ENCODE data around the gene PEDS1.
"Not testable (repeated sequence)": the region's sequence is repeated elsewhere in the genome, so short reads cannot be mapped to it uniquely, and the experiment has no call there.

PEDS1 gene

DNA sequence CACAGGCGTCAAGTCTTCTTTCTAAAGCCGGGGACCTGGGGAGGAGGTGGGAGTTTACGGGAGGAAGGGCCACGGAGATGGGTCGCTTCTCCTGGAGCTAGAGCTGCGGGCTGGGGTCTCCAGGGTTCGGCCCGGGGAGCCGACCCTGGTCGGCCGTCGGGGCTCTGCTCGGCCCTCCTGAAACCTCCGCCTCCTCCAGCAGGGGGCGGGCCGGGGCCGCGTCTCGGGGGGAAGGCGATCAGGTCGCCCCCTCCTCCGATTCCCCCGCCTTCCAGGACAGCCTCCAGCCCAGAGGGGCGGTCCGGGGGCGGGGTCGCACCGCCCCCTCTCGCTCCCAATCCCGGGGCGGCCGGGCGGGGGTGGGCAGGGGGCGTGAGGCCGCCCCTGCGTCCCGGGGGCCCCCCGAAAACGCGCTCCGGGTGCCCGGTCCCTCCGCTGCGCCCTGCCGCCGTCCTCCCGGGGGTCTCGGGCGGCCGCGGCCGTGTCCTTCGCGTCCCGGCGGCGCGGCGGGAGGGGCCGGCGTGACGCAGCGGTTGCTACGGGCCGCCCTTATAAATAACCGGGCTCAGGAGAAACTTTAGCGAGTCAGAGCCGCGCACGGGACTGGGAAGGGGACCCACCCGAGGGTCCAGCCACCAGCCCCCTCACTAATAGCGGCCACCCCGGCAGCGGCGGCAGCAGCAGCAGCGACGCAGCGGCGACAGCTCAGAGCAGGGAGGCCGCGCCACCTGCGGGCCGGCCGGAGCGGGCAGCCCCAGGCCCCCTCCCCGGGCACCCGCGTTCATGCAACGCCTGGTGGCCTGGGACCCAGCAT, 36.9 kb upstream of the PEDS1 start, which contains the start of gene CEBPB:
TSS of gene CEBPB (plus strand) at position 580 of the 814 bp plus-strand sequence. CDS start at position 784, 204 bp downstream.
- peak; percentile 91 for DNase-seq (ENCODE audit: low read depth, low spot score)

DNA sequence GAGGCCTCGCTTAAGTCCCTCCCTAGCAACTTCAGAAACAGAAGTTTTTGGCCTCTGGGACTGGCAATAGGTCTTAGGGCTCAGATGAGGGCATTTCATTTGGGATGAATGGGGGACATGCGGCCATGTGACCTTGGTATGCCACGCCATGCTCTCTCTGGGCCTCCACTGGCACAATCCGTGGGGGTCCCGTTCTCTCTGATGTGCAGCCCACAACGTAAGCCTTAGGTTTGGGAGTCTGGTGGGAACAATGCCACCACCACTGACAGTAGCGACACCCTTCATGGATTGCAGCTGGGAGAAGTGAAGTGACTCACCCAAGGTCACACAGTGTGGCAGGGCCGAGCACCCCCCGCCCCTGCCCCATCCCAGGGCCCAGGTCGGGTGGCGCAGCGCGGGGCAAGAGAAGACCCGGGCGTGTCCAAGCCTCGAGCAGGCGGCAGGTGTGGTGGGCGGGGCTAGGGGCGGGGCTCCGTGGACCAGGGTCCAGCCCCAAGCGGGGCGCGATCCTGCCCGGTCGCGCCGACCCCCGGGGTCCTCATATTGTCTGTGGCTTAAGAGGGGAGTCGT, 36.2 kb upstream of the PEDS1 start:
- no peak for DNase-seq (ENCODE audit: low read depth, low spot score)

- no peak for DNase-seq (ENCODE audit: low read depth, low spot score)
Observed at GRCh38 chr20:50188879-50189680, 35.6 kb upstream of the PEDS1 start.

- no peak for DNase-seq (ENCODE audit: low read depth, low spot score)
Observed at GRCh38 chr20:50188287-50188688, 34.8 kb upstream of the PEDS1 start.

- DNase-seq (ENCODE audit: low read depth, low spot score) = no peak
Observed at GRCh38 chr20:50187403-50188051, 34.0 kb upstream of the PEDS1 start.

GRCh38 chr20:50186987-50187402, 33.5 kb upstream of the PEDS1 start:
- no peak for DNase-seq (ENCODE audit: low read depth, low spot score)

DNA sequence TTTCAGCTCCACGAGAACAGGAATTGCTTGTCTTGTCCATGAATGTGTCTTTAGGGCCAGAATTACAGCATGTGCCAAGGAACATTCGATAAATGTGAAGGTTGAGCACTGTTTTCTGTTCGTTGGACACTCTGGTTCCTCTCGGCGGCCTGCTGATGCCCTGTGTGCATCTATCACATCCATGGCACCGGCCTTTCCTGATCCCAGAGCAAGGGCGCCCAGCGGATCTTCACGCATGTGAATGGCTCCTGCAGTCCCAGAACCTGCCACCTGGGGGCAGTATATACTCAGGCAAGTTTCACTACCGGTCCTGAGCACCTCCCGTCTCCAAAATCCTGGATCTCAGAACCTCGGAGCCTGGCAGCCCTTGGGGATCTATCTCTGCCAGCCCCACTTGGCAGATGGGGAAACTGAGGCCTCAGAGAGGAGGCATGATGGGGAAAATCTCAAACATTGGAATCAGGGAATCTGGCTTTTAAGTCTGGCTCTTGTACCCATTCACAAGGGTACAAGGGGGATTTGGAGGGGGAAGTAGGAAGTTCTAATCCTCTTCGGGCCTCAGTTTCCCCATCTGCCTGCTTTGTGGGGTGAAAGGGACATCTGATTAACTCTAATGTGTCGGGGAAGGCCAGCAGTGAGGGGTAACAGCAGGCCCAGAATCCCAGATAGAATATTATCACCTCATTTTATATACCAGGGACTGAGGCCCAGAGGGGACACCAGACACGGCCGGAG, 32.8 kb upstream of the PEDS1 start:
- DNase-seq (ENCODE audit: low read depth, low spot score) = peak; percentile 90

GRCh38 chr20:50185426-50185825, 31.9 kb upstream of the PEDS1 start:
- no peak for DNase-seq (ENCODE audit: low read depth, low spot score)

DNA sequence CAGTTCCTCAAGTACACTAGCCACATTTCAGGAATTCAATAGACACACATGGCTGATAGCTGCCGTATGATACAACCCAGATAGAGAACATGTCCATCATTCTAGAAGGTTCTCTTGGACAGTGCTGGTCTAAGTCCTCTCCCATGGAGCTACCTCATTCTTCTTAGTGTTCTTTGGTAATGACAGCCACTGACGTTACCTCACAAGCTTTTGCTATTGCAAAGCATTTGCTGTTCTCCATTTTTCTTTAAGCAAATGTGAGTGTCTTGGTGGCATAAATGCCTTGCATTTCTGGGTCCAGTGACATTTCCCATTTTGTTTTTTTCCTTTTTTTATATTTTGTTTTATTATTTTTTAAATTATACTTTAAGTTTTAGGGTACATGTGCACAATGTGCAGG, 28.8 kb upstream of the PEDS1 start:
- no peak for DNase-seq (ENCODE audit: low read depth, low spot score)

- DNase-seq (ENCODE audit: low read depth, low spot score) = no peak
Observed at GRCh38 chr20:50181344-50181743, 27.8 kb upstream of the PEDS1 start.

DNA sequence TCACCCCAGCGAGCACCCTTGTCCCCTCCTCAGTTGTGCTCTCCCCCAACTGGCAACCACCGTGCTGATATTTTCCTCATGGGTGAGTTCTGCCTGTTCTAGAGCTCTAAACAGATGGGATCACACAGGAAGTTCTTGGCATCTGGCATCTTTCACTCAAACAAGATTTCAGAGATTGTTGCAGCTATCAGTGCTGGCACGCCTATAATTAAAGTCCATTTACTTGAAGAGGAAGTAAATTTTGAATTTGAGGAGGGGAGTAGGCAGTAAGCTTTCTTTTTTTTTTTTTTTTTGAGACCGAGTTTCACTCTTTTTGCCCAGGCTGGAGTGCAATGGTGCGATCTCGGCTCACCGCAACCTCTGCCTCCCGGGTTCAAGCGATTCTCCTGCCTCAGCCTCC, 25.1 kb upstream of the PEDS1 start:
- not testable (repeated sequence) for DNase-seq (ENCODE audit: low read depth, low spot score)

DNA sequence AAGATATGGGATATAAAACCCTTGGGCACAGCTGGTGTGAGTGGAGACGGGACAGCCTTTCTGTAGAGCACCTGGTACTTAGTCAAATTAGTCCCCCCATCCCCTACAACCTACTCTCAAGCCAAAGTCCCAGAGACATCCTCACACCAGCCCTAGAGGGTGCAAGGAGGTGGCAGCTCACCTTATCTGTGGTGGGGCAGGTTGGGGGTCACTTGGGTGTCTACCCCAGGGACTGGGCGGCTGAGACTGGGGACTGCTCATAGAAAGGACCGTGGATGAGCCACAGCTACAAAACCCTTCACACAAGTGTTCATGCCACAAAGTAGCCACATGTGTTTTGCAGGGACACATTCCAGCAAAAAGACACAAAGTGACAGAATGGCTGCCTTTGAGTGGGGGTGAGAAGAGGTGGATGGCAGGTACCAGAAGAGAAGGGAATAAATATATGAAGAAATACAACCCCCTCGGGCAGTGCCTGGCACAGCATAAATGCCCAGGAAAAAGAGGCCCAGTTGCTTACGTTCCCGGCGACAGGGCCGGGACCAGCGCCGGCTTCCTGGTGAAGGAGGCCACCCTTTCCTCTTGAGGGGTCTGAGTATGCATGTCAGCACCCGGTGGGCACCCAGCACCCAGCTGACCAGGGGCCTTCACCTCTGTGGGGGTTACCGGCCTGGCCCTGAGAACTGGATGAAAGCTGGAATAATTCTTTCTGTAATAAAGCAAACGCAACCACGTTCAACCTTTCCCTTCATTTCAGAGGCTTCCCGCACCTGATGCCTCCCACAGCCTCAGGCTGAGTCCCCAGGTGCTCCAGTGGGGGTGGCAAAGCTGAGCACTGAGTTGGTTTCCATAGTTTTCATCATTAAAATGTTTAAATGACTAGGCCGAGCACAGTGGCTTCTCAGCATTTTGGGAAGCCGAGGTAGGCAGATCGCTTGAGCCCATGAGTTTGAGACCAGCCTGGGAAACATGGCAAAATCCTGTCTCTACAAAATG, 22.7 kb upstream of the PEDS1 start:
- no peak for DNase-seq (ENCODE audit: low read depth, low spot score)

DNA sequence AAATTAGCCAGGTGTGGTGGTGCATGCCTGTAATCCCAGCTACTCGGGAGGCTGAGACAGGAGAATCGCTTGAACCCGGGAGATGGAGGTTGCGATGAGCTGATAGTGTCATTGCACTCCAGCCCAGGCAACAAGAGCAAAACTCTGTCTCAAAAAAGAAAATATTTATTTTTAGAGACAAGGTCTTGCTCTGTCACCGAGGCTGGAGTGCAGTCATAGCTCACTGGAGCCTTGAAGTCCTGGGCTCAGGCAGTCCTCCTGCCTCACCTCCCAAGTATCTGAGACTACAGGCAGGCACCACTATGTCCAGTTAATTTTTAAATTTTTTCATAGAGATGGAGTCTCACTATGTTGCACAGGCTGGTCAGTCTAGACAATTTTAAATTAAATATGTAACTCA, 20.9 kb upstream of the PEDS1 start:
- no peak for DNase-seq (ENCODE audit: low read depth, low spot score)

DNA sequence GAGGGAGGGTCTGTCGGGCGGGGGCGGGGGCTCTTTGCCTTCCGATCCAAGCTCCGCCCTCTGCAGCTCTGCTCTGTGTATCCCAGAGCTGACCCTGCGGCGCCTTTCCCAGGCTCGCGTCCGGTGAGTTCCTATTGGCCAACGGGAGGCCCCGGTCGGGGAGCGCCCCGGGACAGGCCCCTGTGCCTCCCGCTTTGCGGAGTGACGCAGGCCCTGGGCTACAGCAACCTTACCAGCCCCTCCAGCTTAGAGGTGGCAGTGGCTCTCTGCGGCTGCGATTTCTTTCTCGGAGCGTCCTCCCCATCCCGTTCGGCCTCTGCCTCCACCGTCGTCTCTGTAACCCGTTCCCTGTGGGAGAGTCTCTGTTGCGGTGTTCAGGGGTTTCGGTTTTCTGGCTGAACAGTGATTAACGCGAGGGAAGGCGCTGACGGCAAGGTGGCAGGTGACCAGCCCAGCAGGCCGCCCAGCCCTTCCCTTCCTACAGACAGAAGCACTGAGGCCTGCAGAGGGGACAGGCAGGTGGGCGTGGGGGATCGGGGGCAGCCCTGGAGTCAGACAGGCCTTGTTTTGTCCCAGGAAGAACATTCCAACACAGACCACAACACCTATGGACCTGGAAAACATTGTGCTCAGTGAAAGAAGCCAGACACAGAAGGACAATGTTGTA, 19.0 kb upstream of the PEDS1 start:
- DNase-seq (ENCODE audit: low read depth, low spot score) = peak; percentile 98

DNA sequence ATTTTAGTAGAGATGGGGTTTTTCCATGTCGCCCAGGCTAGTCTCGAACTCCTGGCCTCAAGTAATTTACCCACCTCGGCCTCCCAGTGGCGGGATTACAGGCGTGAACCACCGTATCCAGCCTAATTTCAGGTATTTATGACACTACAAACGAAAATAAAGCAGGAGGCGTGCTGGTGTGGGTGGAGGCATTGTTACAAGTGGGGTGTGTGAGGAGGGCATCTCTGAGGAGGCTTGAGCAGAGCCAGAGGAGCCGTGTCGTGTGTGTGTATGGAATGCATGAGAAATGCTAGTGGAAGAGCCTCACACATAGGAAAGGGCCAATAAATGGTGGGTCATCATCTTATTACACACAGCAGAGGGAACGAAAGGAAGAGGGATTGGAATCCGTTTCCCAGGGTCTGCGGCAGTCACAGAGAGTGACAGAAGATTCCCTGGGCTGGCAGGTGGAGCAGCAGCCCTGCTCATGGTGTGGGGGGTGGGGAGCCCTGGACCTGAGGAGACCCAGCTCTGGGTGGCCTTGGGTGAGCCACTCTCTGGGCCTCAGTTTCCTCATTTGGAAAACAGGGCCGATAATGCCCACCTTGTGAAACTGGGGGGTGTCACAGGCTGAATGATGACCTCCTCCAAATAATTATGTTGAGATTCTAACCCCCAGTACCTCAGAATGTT, 17.2 kb upstream of the PEDS1 start:
- no peak for DNase-seq (ENCODE audit: low read depth, low spot score)

DNA sequence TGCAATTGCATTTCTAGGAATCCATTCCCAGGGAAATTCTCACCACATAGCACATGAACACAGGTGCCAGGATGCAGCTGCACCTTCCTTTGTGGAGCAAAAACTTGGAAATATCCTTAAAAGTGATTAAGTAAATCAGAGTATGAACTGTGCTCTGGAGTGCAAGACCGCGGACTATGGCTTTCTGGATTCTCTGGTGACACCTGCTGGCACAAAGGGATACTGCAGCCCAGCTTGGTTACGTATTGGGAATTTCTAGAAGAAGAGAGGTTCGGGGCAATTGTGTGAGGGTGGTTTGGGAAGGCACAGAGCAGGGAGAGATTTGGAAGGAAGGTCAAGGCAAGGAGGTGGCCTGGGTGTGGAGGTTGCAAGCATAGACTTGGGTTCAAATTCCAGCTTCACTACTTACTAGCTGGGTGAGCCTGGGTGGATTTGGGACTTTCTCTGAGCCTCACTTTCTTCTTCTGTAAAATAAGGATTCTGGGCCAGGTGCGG, 15.9 kb upstream of the PEDS1 start:
- DNase-seq (ENCODE audit: low read depth, low spot score) = peak; percentile 93

DNA sequence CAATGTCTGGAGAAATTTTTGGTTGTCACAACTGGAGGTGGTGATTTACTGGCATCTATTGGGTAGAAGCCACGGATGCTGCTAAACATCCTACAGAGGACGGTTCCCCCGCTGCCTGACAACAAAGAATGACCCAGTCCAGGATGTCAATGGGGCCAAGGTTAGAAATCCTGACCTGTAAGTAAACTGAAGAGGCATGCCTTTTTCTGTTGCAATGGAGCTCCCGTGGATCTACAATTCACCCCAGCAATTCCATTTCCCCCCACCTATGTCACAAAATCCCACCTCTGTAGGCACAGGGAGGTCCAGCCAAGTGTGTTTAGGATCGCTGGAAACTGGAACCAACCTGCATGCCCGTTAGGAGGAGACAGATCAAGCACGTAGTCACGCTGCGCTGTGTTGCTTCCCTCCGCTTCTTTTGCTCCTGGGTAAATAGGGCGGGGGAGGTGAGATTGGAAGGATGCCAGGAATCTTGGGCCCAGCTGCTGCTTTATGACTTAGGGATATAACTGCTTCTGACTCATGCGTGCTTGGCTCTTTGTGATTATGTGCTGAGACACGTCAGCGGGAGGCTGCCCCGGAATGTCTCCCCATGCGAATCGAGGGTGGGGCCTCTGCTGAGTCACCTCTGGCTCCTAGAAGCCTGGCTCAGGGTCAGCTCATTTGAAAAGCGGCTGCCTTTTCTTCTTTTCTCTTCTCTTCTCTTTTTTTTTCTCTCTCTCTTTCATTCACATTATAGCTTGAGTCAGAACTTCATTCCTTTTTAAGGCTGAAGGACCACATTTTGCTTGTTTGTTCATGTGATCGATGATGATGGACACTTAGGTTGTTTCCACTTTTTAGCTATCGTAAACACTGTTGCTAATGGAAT, 12.4 kb upstream of the PEDS1 start:
- DNase-seq (ENCODE audit: low read depth, low spot score) = peak; percentile 98
